Breast epithelium (tissue), 4 donors: ENCODE results near the gene CCDC85B. TPM values are rescaled to one million over a fixed set of nuclear protein-coding genes. Genes with fewer than 3 reads are reported as not detected.

Experiments
- DNase-seq, 2 donors: peaks; one replicate each; pipeline ENCODE4 v3.0.0-alpha.2; 2019; ENCODE audit warnings: low spot score in 2 of 2
- H3K27ac ChIP-seq, 2 donors: fragments of 200-600 bp; sonication (generic) in 1 of 2; one replicate each; pipeline ENCODE4 v1.5.1; 2016 to 2019; ENCODE audit warnings: mild to moderate bottlenecking in 1 of 2
- H3K27me3 ChIP-seq, 2 donors: fragments of 200-600 bp; sonication (generic) in 1 of 2; one replicate each; pipeline versions ENCODE4 v1.5.1 to v1.6.0; 2017 to 2019; ENCODE audit warnings: control low read depth in 1 of 2, mild to moderate bottlenecking in 1 of 2
- H3K36me3 ChIP-seq: fragments of 200-600 bp; one replicate; pipeline ENCODE4 v1.5.1; 2019
- H3K4me1 ChIP-seq, 2 donors: fragments of 200-600 bp; sonication (generic); one replicate each; pipeline ENCODE4 v1.5.1; 2016 to 2019; ENCODE audit warnings: control low read depth in 1 of 2
- H3K4me3 ChIP-seq, 3 donors: fragments of 200-600 bp; sonication (generic); 1 replicate in 2 of 3; 2 replicates in 1 of 3; pipeline ENCODE4 v1.5.1; 2016 to 2019; ENCODE audit warnings: mild to moderate bottlenecking in 3 of 3, moderate library complexity in 2 of 3
- H3K9me3 ChIP-seq, 2 donors: fragments of 200-600 bp; sonication (generic) in 1 of 2; one replicate each; pipeline ENCODE4 v1.5.1; 2016 to 2019; ENCODE audit warnings: control low read depth in 1 of 2
- POLR2A ChIP-seq: fragments of 450-650 bp; IDR thresholded peaks from one replicate; pipeline ENCODE4 v1.6.1; 2016; ENCODE audit warnings: antibody characterized with exemption, mild to moderate bottlenecking, moderate library complexity
- POLR2AphosphoS5 ChIP-seq, 3 donors: sonication (generic); formaldehyde crosslinking; IDR thresholded peaks; one replicate each; pipeline ENCODE4 v1.6.1; 2017; ENCODE audit warnings: antibody characterized with exemption in 3 of 3
- intact Hi-C: fragments of 100-400 bp; cut with DNase I; formaldehyde crosslinking; loops from one replicate; pipeline ENCODE4 v1.15.1; 2023; ENCODE audit warnings: low total_unique reads
- total RNA-seq, 3 donors: library from RNA; depleted of rRNA; stranded (reverse); fragments of >200 nt; gene quantifications; one replicate each; pipeline ENCODE4 v1.1.0, GENCODE V29; 2016
- TF ChIP-seq, protein P1 (sequence below), 3 donors: fragments of 450-650 bp; IDR thresholded peaks; one replicate each; pipeline ENCODE4 v1.5.1; 2016 to 2017; ENCODE audit warnings: antibody characterized with exemption in 3 of 3, mild to moderate bottlenecking in 3 of 3, moderate library complexity in 3 of 3

The CCDC85B gene
- total RNA-seq, 3 donors from 2014 or later: 30.3 to 91.1 (median 41.9) TPM

DNA sequence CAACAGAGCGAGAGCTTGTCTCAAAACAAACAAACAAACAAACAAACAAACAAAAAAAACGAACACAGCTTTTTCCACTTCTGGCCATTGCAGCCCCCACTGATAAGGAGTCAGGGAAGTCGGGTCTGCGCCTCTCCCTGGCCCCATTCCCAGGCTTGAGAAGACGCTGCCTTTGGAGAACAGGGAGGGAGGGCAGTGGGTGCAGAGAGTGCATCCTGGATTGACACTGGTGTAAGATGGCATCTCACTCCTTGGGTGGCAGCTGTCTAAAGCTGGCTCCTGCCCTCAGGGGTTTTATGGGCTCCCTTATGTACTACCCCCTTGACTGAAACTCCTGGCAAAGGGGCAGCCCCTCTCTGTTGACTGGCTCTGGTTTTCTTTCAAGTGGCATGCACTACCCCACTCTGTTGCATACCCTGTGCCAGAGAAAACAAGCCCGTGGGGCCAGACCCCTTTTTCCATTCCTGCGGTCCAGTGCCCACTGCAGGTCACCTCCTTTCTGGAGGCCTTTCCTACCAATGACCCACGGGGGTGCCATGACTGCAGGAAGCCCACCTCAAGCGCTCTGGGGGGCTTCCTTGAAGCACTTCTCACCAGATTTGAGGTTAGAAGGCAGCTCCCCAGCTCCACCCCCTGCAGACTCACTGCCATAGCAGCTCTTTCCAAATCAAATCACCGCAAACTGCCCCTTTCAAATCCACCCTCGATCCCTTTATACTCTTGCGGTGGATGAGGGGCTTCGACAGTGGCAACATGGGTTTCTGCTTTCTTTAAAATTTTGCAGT, 41.5 kb downstream of the CCDC85B start:
- H3K36me3 ChIP-seq: no peaks in the 10 kb centered on the region
- no peak for DNase-seq
- H3K27ac ChIP-seq: no peak overlapping the region
- TF ChIP-seq POLR2A: no peak
- no peak for TF ChIP-seq POLR2AphosphoS5 (IDR thresholded peaks at IDR 0.05)
- no peaks in the 10 kb centered on the region for H3K27me3 ChIP-seq
- H3K4me3 ChIP-seq: no peak overlapping the region
- H3K4me1 ChIP-seq: no peaks in the 10 kb centered on the region
- no peaks in the 10 kb centered on the region for H3K9me3 ChIP-seq
- intact Hi-C loops: no loop called here

DNA sequence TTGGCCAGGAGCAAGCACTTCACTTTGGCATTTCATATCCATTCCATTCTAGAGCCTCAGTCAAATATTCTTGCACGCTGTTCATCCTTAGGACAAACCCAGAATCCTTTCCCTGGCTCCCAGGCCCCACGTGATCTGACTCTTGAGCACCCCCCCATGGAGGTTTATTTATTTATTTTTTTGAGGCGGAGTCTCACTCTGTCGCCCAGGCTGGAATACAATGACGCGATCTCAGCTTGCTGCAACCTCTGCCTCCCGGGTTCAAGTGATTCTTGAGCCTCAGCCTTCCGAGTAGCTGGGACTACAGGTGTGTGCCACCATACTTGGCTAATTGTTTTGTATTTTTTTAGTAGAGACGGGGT, 42.1 kb downstream of the CCDC85B start:
- TF ChIP-seq POLR2A (no peak), POLR2AphosphoS5 (IDR thresholded peaks at IDR 0.05) (no peak)
- TF ChIP-seq, protein P1, sequence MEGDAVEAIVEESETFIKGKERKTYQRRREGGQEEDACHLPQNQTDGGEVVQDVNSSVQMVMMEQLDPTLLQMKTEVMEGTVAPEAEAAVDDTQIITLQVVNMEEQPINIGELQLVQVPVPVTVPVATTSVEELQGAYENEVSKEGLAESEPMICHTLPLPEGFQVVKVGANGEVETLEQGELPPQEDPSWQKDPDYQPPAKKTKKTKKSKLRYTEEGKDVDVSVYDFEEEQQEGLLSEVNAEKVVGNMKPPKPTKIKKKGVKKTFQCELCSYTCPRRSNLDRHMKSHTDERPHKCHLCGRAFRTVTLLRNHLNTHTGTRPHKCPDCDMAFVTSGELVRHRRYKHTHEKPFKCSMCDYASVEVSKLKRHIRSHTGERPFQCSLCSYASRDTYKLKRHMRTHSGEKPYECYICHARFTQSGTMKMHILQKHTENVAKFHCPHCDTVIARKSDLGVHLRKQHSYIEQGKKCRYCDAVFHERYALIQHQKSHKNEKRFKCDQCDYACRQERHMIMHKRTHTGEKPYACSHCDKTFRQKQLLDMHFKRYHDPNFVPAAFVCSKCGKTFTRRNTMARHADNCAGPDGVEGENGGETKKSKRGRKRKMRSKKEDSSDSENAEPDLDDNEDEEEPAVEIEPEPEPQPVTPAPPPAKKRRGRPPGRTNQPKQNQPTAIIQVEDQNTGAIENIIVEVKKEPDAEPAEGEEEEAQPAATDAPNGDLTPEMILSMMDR (IDR thresholded peaks at IDR 0.05): no peak
- intact Hi-C loops: no loop called here
- Histone ChIP-seq H3K4me1 (no peaks in the 10 kb centered on the region), H3K4me3 (no peak overlapping the region), H3K9me3 (no peaks in the 10 kb centered on the region), H3K36me3 (no peaks in the 10 kb centered on the region), H3K27me3 (no peaks in the 10 kb centered on the region), H3K27ac (no peak overlapping the region)
- DNase-seq: no peak

DNA sequence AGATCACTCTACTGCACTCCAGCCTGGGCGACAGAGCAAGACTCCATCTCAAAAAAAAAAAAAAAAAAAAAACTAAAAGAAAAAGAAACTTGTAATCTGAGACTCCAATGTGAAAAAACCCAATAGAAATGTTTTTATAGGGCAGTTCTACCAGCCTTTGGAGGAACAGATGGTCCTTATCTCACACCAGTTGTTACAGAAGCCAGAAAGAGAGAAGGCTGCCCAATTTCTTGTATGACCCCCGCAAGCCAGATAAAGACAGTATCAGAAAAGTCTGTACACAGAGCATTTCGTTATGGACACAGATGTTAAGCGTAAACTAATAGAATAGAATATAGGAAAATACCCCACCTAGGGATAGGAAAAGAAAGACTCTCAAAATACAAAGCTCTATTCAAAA, 43.5 kb downstream of the CCDC85B start:
- no peaks in the 10 kb centered on the region for H3K36me3 ChIP-seq
- no peaks in the 10 kb centered on the region for H3K9me3 ChIP-seq
- no peak overlapping the region for H3K4me3 ChIP-seq
- intact Hi-C loops: no loop called here
- H3K27ac ChIP-seq: no peak overlapping the region
- H3K27me3 ChIP-seq: no peaks in the 10 kb centered on the region
- DNase-seq: no peak
- H3K4me1 ChIP-seq: no peaks in the 10 kb centered on the region
- TF ChIP-seq, protein P1 (IDR thresholded peaks at IDR 0.05): no peak
- TF ChIP-seq POLR2AphosphoS5 (IDR thresholded peaks at IDR 0.05) (no peak), POLR2A (no peak)

DNA sequence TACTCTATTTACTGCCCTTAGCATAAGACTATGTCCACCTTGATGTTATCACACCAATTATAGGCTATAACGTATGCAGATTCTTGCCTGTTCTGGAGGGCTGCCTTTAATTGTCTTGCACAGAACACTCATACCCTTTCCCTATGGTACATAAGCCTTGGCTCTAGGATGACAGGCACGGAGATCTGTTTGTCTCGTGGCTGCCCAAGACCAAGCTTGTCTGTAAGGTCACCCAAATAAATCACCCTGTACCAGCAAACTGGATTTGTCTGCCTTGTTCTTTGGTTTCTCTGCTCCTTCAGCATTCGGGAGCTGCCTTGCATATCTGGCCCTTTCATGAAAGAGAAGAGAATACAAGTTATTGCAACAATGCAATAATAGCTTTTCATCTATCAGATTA, 47.3 kb downstream of the CCDC85B start:
- TF ChIP-seq, protein P1 (IDR thresholded peaks at IDR 0.05): no peak
- TF ChIP-seq POLR2AphosphoS5 (IDR thresholded peaks at IDR 0.05) (no peak), POLR2A (no peak)

More for the DNA sequence above, 47.3 kb downstream of the CCDC85B start:
- Histone ChIP-seq H3K4me3 (no peak overlapping the region), H3K27me3 (no peaks in the 10 kb centered on the region), H3K4me1 (no peaks in the 10 kb centered on the region), H3K27ac (no peak overlapping the region), H3K9me3 (no peaks in the 10 kb centered on the region), H3K36me3 (no peaks in the 10 kb centered on the region)
- no peak for DNase-seq
- intact Hi-C loops: no loop called here

Other genes starting within 250 kb of the CCDC85B start
- 10 to 100 TPM; 45.0 to 57.7 (median 46.2) TPM for gene RELA, start 227.8 kb upstream of the CCDC85B start, total RNA-seq
- 10 to 100 TPM; 50.1 to 66.7 (median 61.3) TPM for gene KAT5, start 178.4 kb upstream of the CCDC85B start, total RNA-seq
- 100 to 1,000 TPM in 1 of 3 donors, 10 to 100 TPM in 2; 89.1 to 110 (median 99.8) TPM for gene RNASEH2C, start 169.9 kb upstream of the CCDC85B start, total RNA-seq
- gene AP5B1, start 109.7 kb upstream of the CCDC85B start, total RNA-seq: 10 to 100 TPM; 15.5 to 19.3 (median 17.6) TPM
- 1 to 10 TPM in 2 of 3 donors, not detected in 1; 3.6 to 5.1 TPM for gene OVOL1, start 103.6 kb upstream of the CCDC85B start, total RNA-seq
- gene SNX32, start 56.7 kb upstream of the CCDC85B start, total RNA-seq: 1 to 10 TPM in 1 of 3 donors, under 1 TPM in 2; 0.15 to 2.3 (median 0.48) TPM
- gene CFL1, start 32.5 kb upstream of the CCDC85B start, total RNA-seq: 100 to 1,000 TPM; 407 to 564 (median 453) TPM
- 10 to 100 TPM; 29.8 to 44.6 (median 42.9) TPM for gene MUS81, start 30.2 kb upstream of the CCDC85B start, total RNA-seq
- 10 to 100 TPM; 34.5 to 75.0 (median 57.0) TPM for gene EFEMP2, start 17.9 kb upstream of the CCDC85B start, total RNA-seq
- 1 to 10 TPM; 1.6 to 4.0 (median 1.9) TPM for gene CTSW, start 10.8 kb upstream of the CCDC85B start, total RNA-seq
- gene FIBP, start 2.2 kb upstream of the CCDC85B start, total RNA-seq: 10 to 100 TPM; 51.2 to 68.5 (median 51.7) TPM
- gene FOSL1, start 9.7 kb downstream of the CCDC85B start, total RNA-seq: 10 to 100 TPM in 1 of 3 donors, 1 to 10 TPM in 2; 2.4 to 17.0 (median 7.2) TPM
- gene C11orf68, start 28.4 kb downstream of the CCDC85B start, total RNA-seq: 10 to 100 TPM; 16.7 to 20.3 (median 19.7) TPM
- 10 to 100 TPM; 50.1 to 64.5 (median 51.5) TPM for gene DRAP1, start 28.8 kb downstream of the CCDC85B start, total RNA-seq
- gene TSGA10IP, start 54.8 kb downstream of the CCDC85B start, total RNA-seq: not detected
- gene SART1, start 71.1 kb downstream of the CCDC85B start, total RNA-seq: 10 to 100 TPM; 55.2 to 68.5 (median 55.9) TPM
- gene EIF1AD, start 111.5 kb downstream of the CCDC85B start, total RNA-seq: 10 to 100 TPM; 31.0 to 33.1 (median 31.0) TPM
- 10 to 100 TPM; 15.7 to 42.0 (median 37.4) TPM for gene BANF1, start 111.8 kb downstream of the CCDC85B start, total RNA-seq
- under 1 TPM in 2 of 3 donors, not detected in 1; 0.59 to 0.98 TPM for gene CST6, start 121.3 kb downstream of the CCDC85B start, total RNA-seq
- gene CATSPER1, start 135.8 kb downstream of the CCDC85B start, total RNA-seq: 1 to 10 TPM in 1 of 3 donors, under 1 TPM in 1, not detected in 1; 0.32 to 1.3 TPM
- gene GAL3ST3, start 158.5 kb downstream of the CCDC85B start, total RNA-seq: under 1 TPM in 1 of 3 donors, not detected in 2; 0.29 TPM
- gene SF3B2, start 161.7 kb downstream of the CCDC85B start, total RNA-seq: 100 to 1,000 TPM; 144 to 163 (median 154) TPM
- gene PACS1, start 179.6 kb downstream of the CCDC85B start, total RNA-seq: 10 to 100 TPM; 37.9 to 40.6 (median 38.6) TPM